ENCODE measurements around the gene PPP2R2C.

- TF ChIP-seq, protein P1, sequence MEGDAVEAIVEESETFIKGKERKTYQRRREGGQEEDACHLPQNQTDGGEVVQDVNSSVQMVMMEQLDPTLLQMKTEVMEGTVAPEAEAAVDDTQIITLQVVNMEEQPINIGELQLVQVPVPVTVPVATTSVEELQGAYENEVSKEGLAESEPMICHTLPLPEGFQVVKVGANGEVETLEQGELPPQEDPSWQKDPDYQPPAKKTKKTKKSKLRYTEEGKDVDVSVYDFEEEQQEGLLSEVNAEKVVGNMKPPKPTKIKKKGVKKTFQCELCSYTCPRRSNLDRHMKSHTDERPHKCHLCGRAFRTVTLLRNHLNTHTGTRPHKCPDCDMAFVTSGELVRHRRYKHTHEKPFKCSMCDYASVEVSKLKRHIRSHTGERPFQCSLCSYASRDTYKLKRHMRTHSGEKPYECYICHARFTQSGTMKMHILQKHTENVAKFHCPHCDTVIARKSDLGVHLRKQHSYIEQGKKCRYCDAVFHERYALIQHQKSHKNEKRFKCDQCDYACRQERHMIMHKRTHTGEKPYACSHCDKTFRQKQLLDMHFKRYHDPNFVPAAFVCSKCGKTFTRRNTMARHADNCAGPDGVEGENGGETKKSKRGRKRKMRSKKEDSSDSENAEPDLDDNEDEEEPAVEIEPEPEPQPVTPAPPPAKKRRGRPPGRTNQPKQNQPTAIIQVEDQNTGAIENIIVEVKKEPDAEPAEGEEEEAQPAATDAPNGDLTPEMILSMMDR (conservative IDR thresholded peaks at IDR 0.05 in 1 of 2, IDR thresholded peaks at IDR 0.05 in 1 of 2; ENCODE audit: extremely low read depth in 1 of 2, insufficient read depth in 1 of 2, low read depth in 1 of 2, low read length in 2 of 2), result no peak
- no peak for TF ChIP-seq EZH2 (IDR thresholded peaks at IDR 0.05; ENCODE audit: borderline replicate concordance, low read length)
Measured at GRCh38 chr4:6330384-6330767, 142.0 kb downstream of the PPP2R2C start.

All from mammary epithelial cell (primary cell).